Gastrocnemius medialis (tissue), 4 donors: ENCODE results near the gene GALNT10.

Experiments
- POLR2A ChIP-seq, 2 donors: fragments of 450-650 bp; IDR thresholded peaks; one replicate each; pipeline ENCODE4 v1.6.1; 2017; ENCODE audit warnings: antibody characterized with exemption in 2 of 2, mild to moderate bottlenecking in 2 of 2, moderate library complexity in 2 of 2
- TF ChIP-seq, protein P1 (sequence below), 5 experiments: fragments of 450-650 bp in 3 of 5; fragments of 200-600 bp in 2 of 5; sonication (generic) in 2 of 5; IDR thresholded peaks in 4 of 5; conservative IDR thresholded peaks in 1 of 5; 1 replicate in 4 of 5; 2 replicates in 1 of 5; pipeline ENCODE4 v1.5.1; 2016 to 2019; ENCODE audit warnings: antibody characterized with exemption in 5 of 5, mild to moderate bottlenecking in 3 of 5, moderate library complexity in 3 of 5

DNA sequence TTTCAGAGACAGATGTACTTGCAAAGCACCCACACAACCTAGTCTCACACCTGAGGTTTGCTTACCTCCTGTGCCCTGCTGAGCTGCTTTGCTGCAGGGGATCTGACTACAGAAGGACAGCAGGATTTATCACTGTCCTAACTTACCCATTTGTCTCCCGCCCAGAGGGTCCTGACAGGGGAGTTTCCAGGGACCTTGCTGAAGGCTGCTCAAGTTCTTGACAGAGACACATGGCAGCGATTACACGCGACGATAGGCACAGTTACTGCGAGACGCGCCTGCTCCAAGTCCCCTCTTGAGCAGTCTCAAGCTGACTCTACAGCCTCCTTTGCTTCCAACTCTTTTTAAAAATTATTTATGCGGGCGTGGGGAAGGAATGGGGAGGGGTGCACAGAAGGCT is 24.6 kb upstream of the GALNT10 start:
- TF ChIP-seq, protein P1, sequence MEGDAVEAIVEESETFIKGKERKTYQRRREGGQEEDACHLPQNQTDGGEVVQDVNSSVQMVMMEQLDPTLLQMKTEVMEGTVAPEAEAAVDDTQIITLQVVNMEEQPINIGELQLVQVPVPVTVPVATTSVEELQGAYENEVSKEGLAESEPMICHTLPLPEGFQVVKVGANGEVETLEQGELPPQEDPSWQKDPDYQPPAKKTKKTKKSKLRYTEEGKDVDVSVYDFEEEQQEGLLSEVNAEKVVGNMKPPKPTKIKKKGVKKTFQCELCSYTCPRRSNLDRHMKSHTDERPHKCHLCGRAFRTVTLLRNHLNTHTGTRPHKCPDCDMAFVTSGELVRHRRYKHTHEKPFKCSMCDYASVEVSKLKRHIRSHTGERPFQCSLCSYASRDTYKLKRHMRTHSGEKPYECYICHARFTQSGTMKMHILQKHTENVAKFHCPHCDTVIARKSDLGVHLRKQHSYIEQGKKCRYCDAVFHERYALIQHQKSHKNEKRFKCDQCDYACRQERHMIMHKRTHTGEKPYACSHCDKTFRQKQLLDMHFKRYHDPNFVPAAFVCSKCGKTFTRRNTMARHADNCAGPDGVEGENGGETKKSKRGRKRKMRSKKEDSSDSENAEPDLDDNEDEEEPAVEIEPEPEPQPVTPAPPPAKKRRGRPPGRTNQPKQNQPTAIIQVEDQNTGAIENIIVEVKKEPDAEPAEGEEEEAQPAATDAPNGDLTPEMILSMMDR (IDR thresholded peaks at IDR 0.05 in 4 of 5, conservative IDR thresholded peaks at IDR 0.05 in 1 of 5), result no peak
- no peak for TF ChIP-seq POLR2A (IDR thresholded peaks at IDR 0.05)
